Karpas-422 (cell line): ENCODE measurements around the gene CS. TPM values are rescaled to one million over a fixed set of nuclear protein-coding genes. Genes with fewer than 3 reads are reported as not detected.
"Not testable (repeated sequence)": the region's sequence is repeated elsewhere in the genome, so short reads cannot be mapped to it uniquely, and the experiment has no call there.

Source experiments
- DNase-seq: peaks from one replicate; pipeline ENCODE4 v3.0.0-alpha.2; 2015
- H2AFZ ChIP-seq: fragments of 200-600 bp; sonication (generic); 2 replicates; pipeline ENCODE4 v1.6.1; 2014; ENCODE audit warnings: antibody characterized with exemption, low read length, mixed read lengths
- H3K27ac ChIP-seq: fragments of 200-600 bp; sonication (generic); 2 replicates; pipeline ENCODE4 v1.5.1; 2014; ENCODE audit warnings: mild to moderate bottlenecking, low read length, moderate library complexity
- H3K27me3 ChIP-seq: fragments of 200-600 bp; sonication (generic); 2 replicates; pipeline ENCODE4 v1.6.1; 2014; ENCODE audit warnings: low read length, mixed read lengths
- H3K36me3 ChIP-seq: fragments of 200-600 bp; sonication (generic); 2 replicates; pipeline ENCODE4 v1.6.1; 2014; ENCODE audit warnings: low read length, mixed read lengths; ENCODE audit not compliant: insufficient read depth
- H3K4me1 ChIP-seq: fragments of 200-600 bp; sonication (generic); 2 replicates; pipeline ENCODE4 v1.6.1; 2014; ENCODE audit warnings: mild to moderate bottlenecking, low read length, mixed read lengths
- H3K4me2 ChIP-seq: fragments of 200-600 bp; sonication (generic); 2 replicates; pipeline ENCODE4 v1.6.1; 2014; ENCODE audit warnings: low read length, low read depth, mild to moderate bottlenecking; ENCODE audit not compliant: poor library complexity, severe bottlenecking
- H3K4me3 ChIP-seq: fragments of 200-600 bp; sonication (generic); 2 replicates; pipeline ENCODE4 v1.5.1; 2014; ENCODE audit warnings: mild to moderate bottlenecking, antibody characterized with exemption, low read length, mixed read lengths
- H3K79me2 ChIP-seq: fragments of 200-600 bp; sonication (generic); 2 replicates; pipeline ENCODE4 v1.6.1; 2014; ENCODE audit warnings: mild to moderate bottlenecking, low read length, mixed read lengths
- H3K9ac ChIP-seq: fragments of 200-600 bp; sonication (generic); 2 replicates; pipeline ENCODE4 v1.6.0; 2014; ENCODE audit warnings: low read length
- H3K9me2 ChIP-seq: fragments of 200-600 bp; sonication (generic), shearing (Covaris generic); replicated peaks from 2 replicates; pipeline ENCODE4 v1.6.0; 2014; ENCODE audit warnings: mild to moderate bottlenecking, low read length, moderate library complexity; ENCODE audit not compliant: insufficient read depth
- H3K9me3 ChIP-seq: fragments of 300-700, 200-600 bp; sonication (generic); 2 replicates; pipeline ENCODE4 v1.6.1; 2014; ENCODE audit warnings: low read length, mixed read lengths
- H4K20me1 ChIP-seq: fragments of 200-600 bp; sonication (generic); 2 replicates; pipeline ENCODE4 v1.6.1; 2014; ENCODE audit warnings: mild to moderate bottlenecking, antibody characterized with exemption, low read length, low read depth; ENCODE audit not compliant: insufficient read depth
- total RNA-seq: library from RNA; depleted of rRNA; stranded (reverse); fragments of >200 nt; shearing (Covaris generic); gene quantifications from 2 replicates; pipeline ENCODE4 v1.2.3, GENCODE V29; 2014; ENCODE audit warnings: low replicate concordance

The CS gene
- total RNA-seq, 1 experiment from 2014 or later = 158 TPM

DNA sequence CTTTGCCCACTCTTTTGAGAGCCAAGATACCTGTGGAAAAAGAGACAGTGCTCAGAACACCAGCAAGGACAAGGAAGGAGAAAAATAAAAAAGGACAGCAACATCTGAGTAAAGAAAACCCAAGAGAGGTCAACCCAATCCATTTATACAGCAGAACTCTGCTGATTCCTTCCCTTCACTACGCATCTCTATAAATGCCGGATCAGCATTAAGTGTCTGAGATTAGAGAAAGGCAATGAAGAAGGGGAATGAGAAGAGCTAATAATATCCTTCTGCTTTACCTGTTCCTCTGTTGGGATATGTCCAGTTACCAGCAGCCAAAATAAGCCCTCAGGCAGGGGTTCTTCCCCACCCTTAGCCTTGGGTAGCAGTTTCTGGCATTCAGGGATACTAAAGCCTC, 17.6 kb downstream of the CS start:
- Histone ChIP-seq H3K4me1 (no peaks in the 10 kb centered on the region), H3K9me2 (no peaks in the 10 kb centered on the region), H3K27ac (no peak overlapping the region), H4K20me1 (no peaks in the 10 kb centered on the region), H3K4me3 (no peak overlapping the region), H3K27me3 (no peaks in the 10 kb centered on the region), H3K4me2 (no peak overlapping the region), H3K9ac (no peak overlapping the region), H3K36me3 (peaks cover 52% of the 10 kb centered on the region), H2AFZ (no peak overlapping the region), H3K9me3 (no peaks in the 10 kb centered on the region), H3K79me2 (peaks cover 13% of the 10 kb centered on the region; the same call in 1 of the 2 replicates)
- no peak for DNase-seq

GRCh38 chr12:56282030-56282429, 18.1 kb downstream of the CS start:
- no peak overlapping the region for H3K27ac ChIP-seq
- H3K36me3 ChIP-seq = peaks cover 52% of the 10 kb centered on the region
- DNase-seq = no peak
- no peak overlapping the region for H3K4me2 ChIP-seq
- no peaks in the 10 kb centered on the region for H3K27me3 ChIP-seq
- H3K79me2 ChIP-seq = peaks cover 13% of the 10 kb centered on the region; the same call in 1 of the 2 replicates
- no peaks in the 10 kb centered on the region for H3K9me2 ChIP-seq
- no peak overlapping the region for H2AFZ ChIP-seq
- no peak overlapping the region for H3K4me3 ChIP-seq
- H4K20me1 ChIP-seq = no peaks in the 10 kb centered on the region
- H3K9ac ChIP-seq = no peak overlapping the region
- no peaks in the 10 kb centered on the region for H3K9me3 ChIP-seq
- H3K4me1 ChIP-seq = no peaks in the 10 kb centered on the region

- Histone ChIP-seq H3K9ac (no peak overlapping the region), H3K27ac (no peak overlapping the region), H3K9me2 (no peaks in the 10 kb centered on the region), H3K4me2 (no peak overlapping the region), H3K36me3 (peaks cover 47% of the 10 kb centered on the region), H3K4me1 (no peaks in the 10 kb centered on the region), H4K20me1 (no peaks in the 10 kb centered on the region), H2AFZ (no peak overlapping the region), H3K27me3 (no peaks in the 10 kb centered on the region), H3K79me2 (peaks cover 4% of the 10 kb centered on the region; the same call in 1 of the 2 replicates), H3K4me3 (no peak overlapping the region), H3K9me3 (no peaks in the 10 kb centered on the region)
- no peak for DNase-seq
These were observed 19.3 kb downstream of the CS start for GRCh38 chr12:56280849-56281248.

GRCh38 chr12:56278905-56279304, 21.2 kb downstream of the CS start:
- Histone ChIP-seq H4K20me1 (no peaks in the 10 kb centered on the region), H3K27ac (no peak overlapping the region), H3K4me2 (no peak overlapping the region), H3K9ac (no peak overlapping the region), H3K27me3 (no peaks in the 10 kb centered on the region), H3K4me3 (no peak overlapping the region), H3K9me2 (no peaks in the 10 kb centered on the region), H3K9me3 (no peaks in the 10 kb centered on the region), H3K79me2 (0 out of 2 replicates have a peak, but pooled peaks cover 2% of the 10 kb centered on the region), H3K36me3 (peaks cover 53% of the 10 kb centered on the region), H2AFZ (no peak overlapping the region), H3K4me1 (no peaks in the 10 kb centered on the region)
- DNase-seq = no peak

- H3K9me3 ChIP-seq = no peaks in the 10 kb centered on the region
- H3K27ac ChIP-seq = no peak overlapping the region
- H3K4me2 ChIP-seq = no peak overlapping the region
- no peaks in the 10 kb centered on the region for H3K9me2 ChIP-seq
- DNase-seq = no peak
- H3K27me3 ChIP-seq = no peaks in the 10 kb centered on the region
- 0 out of 2 replicates have a peak, but pooled peaks cover 2% of the 10 kb centered on the region for H3K79me2 ChIP-seq
- H3K36me3 ChIP-seq = peaks cover 38% of the 10 kb centered on the region
- H4K20me1 ChIP-seq = no peaks in the 10 kb centered on the region
- no peaks in the 10 kb centered on the region for H3K4me1 ChIP-seq
- no peak overlapping the region for H2AFZ ChIP-seq
- H3K9ac ChIP-seq = no peak overlapping the region
- H3K4me3 ChIP-seq = no peak overlapping the region
These were observed 25.8 kb downstream of the CS start for GRCh38 chr12:56274299-56274698.

DNA sequence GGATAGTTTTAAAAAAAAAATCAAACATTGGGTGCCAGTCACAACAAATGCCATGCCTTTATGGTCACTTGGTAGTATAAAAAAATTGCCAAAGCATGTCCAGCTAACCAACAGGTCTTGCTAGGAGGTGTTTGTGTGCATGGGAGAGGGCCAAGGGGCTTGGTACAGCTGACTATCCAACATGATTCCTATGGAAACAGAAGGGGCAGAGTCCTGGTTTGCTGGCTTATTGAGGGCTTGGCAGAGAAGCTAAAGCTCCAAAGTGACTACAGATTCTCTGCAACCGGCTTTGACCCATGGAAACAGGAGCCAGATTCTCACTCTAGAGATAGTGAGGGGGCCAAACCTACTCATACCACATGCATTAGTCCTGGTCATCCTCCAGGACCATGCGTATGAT, 27.7 kb downstream of the CS start:
- H3K4me3 ChIP-seq, H3K79me2 ChIP-seq, H3K9me2 ChIP-seq, H2AFZ ChIP-seq, DNase-seq, H3K9ac ChIP-seq, H3K27me3 ChIP-seq, H4K20me1 ChIP-seq, H3K9me3 ChIP-seq, H3K27ac ChIP-seq, H3K4me1 ChIP-seq, H3K4me2 ChIP-seq: not testable (repeated sequence)
- peaks cover 28% of the 10 kb centered on the region for H3K36me3 ChIP-seq

GRCh38 chr12:56271031-56271430, 29.1 kb downstream of the CS start:
- Histone ChIP-seq H3K4me2 (no peak overlapping the region), H3K4me3 (no peak overlapping the region), H2AFZ (no peak overlapping the region), H3K27ac (no peak overlapping the region), H3K9me2 (no peaks in the 10 kb centered on the region), H3K9me3 (no peaks in the 10 kb centered on the region), H3K4me1 (peaks cover 14% of the 10 kb centered on the region), H3K9ac (no peak overlapping the region), H3K36me3 (peaks cover 26% of the 10 kb centered on the region), H4K20me1 (no peaks in the 10 kb centered on the region), H3K27me3 (no peaks in the 10 kb centered on the region), H3K79me2 (peaks cover 8% of the 10 kb centered on the region)
- DNase-seq = peak; percentile 54

DNA sequence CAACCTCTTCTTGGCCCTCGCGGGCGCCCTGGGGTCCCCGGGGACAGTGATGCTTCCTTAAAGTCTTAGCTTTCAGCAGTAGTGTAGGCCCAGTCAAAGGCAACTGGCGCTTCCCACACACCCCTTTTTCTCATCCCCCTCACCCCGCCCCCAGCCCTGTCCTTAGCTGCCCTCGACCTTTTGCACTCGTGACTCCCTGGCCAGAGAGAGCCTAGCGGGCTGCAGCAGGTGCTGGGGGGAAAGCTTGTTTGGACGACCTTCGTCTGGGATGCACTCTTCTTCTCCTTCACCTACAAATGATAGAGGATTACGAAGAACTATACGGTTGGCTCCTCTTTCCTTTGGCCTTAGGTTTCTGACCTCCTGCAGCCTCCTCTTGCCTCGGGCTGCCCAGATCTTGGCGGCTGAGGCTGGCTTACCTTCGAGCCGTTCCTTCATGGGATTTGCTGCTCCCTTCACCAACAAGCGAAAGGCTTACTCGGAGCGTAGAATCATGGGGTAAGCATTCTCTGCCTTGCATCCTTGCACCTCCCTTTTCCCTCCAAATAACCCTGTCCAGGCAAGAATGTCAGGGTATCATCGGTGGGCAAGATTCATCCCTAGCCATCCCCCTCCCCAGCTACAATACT, 32.6 kb downstream of the CS start:
- Histone ChIP-seq H3K27ac (peak overlapping the region; percentile 71), H2AFZ (peak overlapping the region; percentile 64), H3K4me3 (peak overlapping the region; percentile 86), H3K4me1 (peaks cover 18% of the 10 kb centered on the region), H3K9me2 (no peaks in the 10 kb centered on the region), H4K20me1 (no peaks in the 10 kb centered on the region), H3K79me2 (peaks cover 8% of the 10 kb centered on the region), H3K27me3 (no peaks in the 10 kb centered on the region), H3K9ac (peak overlapping the region; percentile 89), H3K4me2 (peak overlapping the region; percentile 97), H3K36me3 (peaks cover 4% of the 10 kb centered on the region; the same call in 1 of the 2 replicates), H3K9me3 (no peaks in the 10 kb centered on the region)
- DNase-seq = no peak
